Activated CD8-positive, alpha-beta memory T cell treated with anti-CD3 and anti-CD28 coated beads, Interleukin-2, amount 50 U/mL, for 24 hours (primary cell): ENCODE results near the gene PML.
A peak's percentile ranks its signal among the peaks of the same experiment; 100 is the strongest.
"Not testable (repeated sequence)": the region's sequence is repeated elsewhere in the genome, so short reads cannot be mapped to it uniquely, and the experiment has no call there.

Experiments used
- DNase-seq: peaks from one replicate; pipeline ENCODE4 v3.0.0-alpha.2; 2020; ENCODE audit errors: extremely low read depth

Gene PML

GRCh38 chr15:73959012-73959581 is 35.4 kb upstream of the PML start:
- DNase-seq: no peak

GRCh38 chr15:73959801-73960200 is 34.7 kb upstream of the PML start:
- no peak for DNase-seq

- DNase-seq: not testable (repeated sequence)
Observed at GRCh38 chr15:73960472-73961070, 33.9 kb upstream of the PML start.

- DNase-seq: no peak
Observed at GRCh38 chr15:73962433-73962832, 32.1 kb upstream of the PML start.

- DNase-seq: peak; percentile 60
Observed at GRCh38 chr15:73964736-73965093, 29.8 kb upstream of the PML start.

GRCh38 chr15:73965094-73965757 is 29.3 kb upstream of the PML start:
- DNase-seq: peak; percentile 30

GRCh38 chr15:73965758-73966113 is 28.8 kb upstream of the PML start:
- DNase-seq: no peak

- no peak for DNase-seq
Observed at GRCh38 chr15:73968461-73968860, 26.1 kb upstream of the PML start.

GRCh38 chr15:73969151-73969759 is 25.3 kb upstream of the PML start:
- no peak for DNase-seq

GRCh38 chr15:73972984-73973682 is 21.4 kb upstream of the PML start:
- peak; percentile 56 for DNase-seq

- not testable (repeated sequence) for DNase-seq
Observed at GRCh38 chr15:73973683-73974200, 20.8 kb upstream of the PML start.

- DNase-seq: not testable (repeated sequence)
Observed at GRCh38 chr15:73975440-73976125, 18.9 kb upstream of the PML start.

GRCh38 chr15:73978896-73979295 is 15.6 kb upstream of the PML start:
- DNase-seq: no peak

GRCh38 chr15:73979636-73980035 is 14.9 kb upstream of the PML start:
- no peak for DNase-seq

GRCh38 chr15:73981761-73982221 is 12.7 kb upstream of the PML start:
- no peak for DNase-seq

- no peak for DNase-seq
Observed at GRCh38 chr15:73982222-73982962, 12.1 kb upstream of the PML start.

- DNase-seq: no peak
Observed at GRCh38 chr15:73983211-73983727, 11.2 kb upstream of the PML start.

GRCh38 chr15:73983773-73984172 is 10.7 kb upstream of the PML start:
- DNase-seq: no peak

- no peak for DNase-seq
Observed at GRCh38 chr15:73984208-73984979, 10.1 kb upstream of the PML start.
